Ammon's horn (tissue), 1 donor: ENCODE measurements around the gene TDRD15.
A peak's percentile ranks its signal among the peaks of the same experiment; 100 is the strongest.
"Not testable (repeated sequence)": the region's sequence is repeated elsewhere in the genome, so short reads cannot be mapped to it uniquely, and the experiment has no call there.

Experiments used
- DNase-seq: peaks from one replicate; pipeline ENCODE4 v3.0.0-alpha.2; 2016; ENCODE audit warnings: low spot score

Gene TDRD15

GRCh38 chr2:21146638-21147037, 22.9 kb downstream of the TDRD15 start:
- DNase-seq: no peak

- no peak for DNase-seq
These were observed 24.9 kb downstream of the TDRD15 start for GRCh38 chr2:21148718-21149117.

- DNase-seq: not testable (repeated sequence)
These were observed 27.5 kb downstream of the TDRD15 start for GRCh38 chr2:21151234-21151633.

GRCh38 chr2:21155365-21156136, 31.8 kb downstream of the TDRD15 start:
- no peak for DNase-seq

GRCh38 chr2:21161122-21161521, 37.4 kb downstream of the TDRD15 start:
- DNase-seq: no peak

GRCh38 chr2:21161832-21162614, 38.3 kb downstream of the TDRD15 start:
- DNase-seq: no peak

GRCh38 chr2:21162615-21162878, 38.8 kb downstream of the TDRD15 start:
- no peak for DNase-seq

GRCh38 chr2:21163213-21163612, 39.4 kb downstream of the TDRD15 start:
- no peak for DNase-seq

- DNase-seq: no peak
These were observed 41.6 kb downstream of the TDRD15 start for GRCh38 chr2:21165350-21165749.

- peak; percentile 43 for DNase-seq
These were observed 52.3 kb downstream of the TDRD15 start for GRCh38 chr2:21175895-21176646.

GRCh38 chr2:21181957-21182356, 58.2 kb downstream of the TDRD15 start:
- no peak for DNase-seq

GRCh38 chr2:21183306-21183705, 59.5 kb downstream of the TDRD15 start:
- no peak for DNase-seq

- DNase-seq: no peak
These were observed 60.0 kb downstream of the TDRD15 start for GRCh38 chr2:21183726-21184125.

- DNase-seq: no peak
These were observed 67.8 kb downstream of the TDRD15 start for GRCh38 chr2:21191535-21191934.
